ENCODE results near the gene SLC12A5.

The SLC12A5 gene

GRCh38 chr20:46104262-46104661 lies 75.2 kb downstream of the SLC12A5 start:
- Histone ChIP-seq H3K27me3 (ENCODE audit: control insufficient read depth, insufficient read depth, low read length) (peaks cover 43% of the 10 kb centered on the region), H3K4me1 (ENCODE audit: control insufficient read depth, insufficient read depth, low read length) (no peaks in the 10 kb centered on the region), H3K36me3 (ENCODE audit: insufficient read depth, low read length) (no peaks in the 10 kb centered on the region), H3K4me3 (ENCODE audit: low read length) (no peak overlapping the region), H3K4me2 (ENCODE audit: low read length) (no peak overlapping the region), H3K9me3 (replicated peaks; ENCODE audit: low read length) (no peaks in the 10 kb centered on the region), H3K9ac (ENCODE audit: low read depth, low read length) (no peak overlapping the region)

GRCh38 chr20:46107061-46107460 lies 78.0 kb downstream of the SLC12A5 start:
- peaks cover 40% of the 10 kb centered on the region for H3K27me3 ChIP-seq (ENCODE audit: control insufficient read depth, insufficient read depth, low read length)

GRCh38 chr20:46108435-46108841 lies 79.4 kb downstream of the SLC12A5 start:
- no peak overlapping the region for H3K9ac ChIP-seq (ENCODE audit: low read depth, low read length)

More at GRCh38 chr20:46107061-46107460, 78.0 kb downstream of the SLC12A5 start:
- Histone ChIP-seq H3K4me3 (ENCODE audit: low read length) (no peak overlapping the region), H3K9ac (ENCODE audit: low read depth, low read length) (no peak overlapping the region), H3K4me1 (ENCODE audit: control insufficient read depth, insufficient read depth, low read length) (no peaks in the 10 kb centered on the region), H3K36me3 (ENCODE audit: insufficient read depth, low read length) (no peaks in the 10 kb centered on the region), H3K9me3 (replicated peaks; ENCODE audit: low read length) (no peaks in the 10 kb centered on the region), H3K4me2 (ENCODE audit: low read length) (no peak overlapping the region)

GRCh38 chr20:46108976-46109375 lies 80.0 kb downstream of the SLC12A5 start:
- no peak overlapping the region for H3K9ac ChIP-seq (ENCODE audit: low read depth, low read length)
- no peaks in the 10 kb centered on the region for H3K9me3 ChIP-seq (replicated peaks; ENCODE audit: low read length)
- H3K4me2 ChIP-seq (ENCODE audit: low read length) = no peak overlapping the region
- H3K27me3 ChIP-seq (ENCODE audit: control insufficient read depth, insufficient read depth, low read length) = peaks cover 43% of the 10 kb centered on the region
- no peak overlapping the region for H3K4me3 ChIP-seq (ENCODE audit: low read length)
- no peaks in the 10 kb centered on the region for H3K36me3 ChIP-seq (ENCODE audit: insufficient read depth, low read length)
- no peaks in the 10 kb centered on the region for H3K4me1 ChIP-seq (ENCODE audit: control insufficient read depth, insufficient read depth, low read length)

More at GRCh38 chr20:46108435-46108841, 79.4 kb downstream of the SLC12A5 start:
- Histone ChIP-seq H3K4me2 (ENCODE audit: low read length) (no peak overlapping the region), H3K27me3 (ENCODE audit: control insufficient read depth, insufficient read depth, low read length) (peaks cover 37% of the 10 kb centered on the region), H3K4me1 (ENCODE audit: control insufficient read depth, insufficient read depth, low read length) (no peaks in the 10 kb centered on the region), H3K36me3 (ENCODE audit: insufficient read depth, low read length) (no peaks in the 10 kb centered on the region), H3K4me3 (ENCODE audit: low read length) (no peak overlapping the region), H3K9me3 (replicated peaks; ENCODE audit: low read length) (no peaks in the 10 kb centered on the region)
